MM.1S (cell line): Measurements from ENCODE around the gene RCBTB2.

Source experiments
- DNase-seq: peaks from one replicate; pipeline ENCODE4 v3.0.0-alpha.2; 2015
- H2AFZ ChIP-seq: fragments of 300-600 bp; sonication (generic); 2 replicates; pipeline ENCODE4 v1.6.0; 2016; ENCODE audit warnings: antibody characterized with exemption, low read length
- H3F3A ChIP-seq: fragments of 300-600 bp; sonication (generic); 2 replicates; pipeline ENCODE4 v1.6.1; 2016; ENCODE audit warnings: mild to moderate bottlenecking, antibody characterized with exemption, low read length, moderate library complexity, mixed read lengths; ENCODE audit not compliant: insufficient read depth
- H3K27ac ChIP-seq: fragments of 300-600 bp; sonication (generic); 2 replicates; pipeline ENCODE4 v1.5.1; 2016; ENCODE audit warnings: mild to moderate bottlenecking, low read length
- H3K27me3 ChIP-seq: fragments of 300-600 bp; sonication (generic); replicated peaks from 2 replicates; pipeline ENCODE4 v1.6.0; 2016; ENCODE audit warnings: low read length; ENCODE audit not compliant: insufficient read depth
- H3K36me3 ChIP-seq: fragments of 300-600 bp; sonication (generic); replicated peaks from 2 replicates; pipeline ENCODE4 v1.6.1; 2016; ENCODE audit warnings: mild to moderate bottlenecking, low read length, mixed read lengths; ENCODE audit not compliant: insufficient read depth
- H3K4me1 ChIP-seq: fragments of 300-600 bp; sonication (generic); 2 replicates; pipeline ENCODE4 v1.6.1; 2016; ENCODE audit warnings: low read length, mixed read lengths
- H3K4me2 ChIP-seq: fragments of 300-600 bp; sonication (generic); 2 replicates; pipeline ENCODE4 v1.6.0; 2016; ENCODE audit warnings: low read depth, low read length
- H3K4me3 ChIP-seq: fragments of 300-600 bp; sonication (generic); 2 replicates; pipeline ENCODE4 v1.5.1; 2016; ENCODE audit warnings: low read length, mixed read lengths
- H3K79me2 ChIP-seq: fragments of 300-600 bp; sonication (generic); 2 replicates; pipeline ENCODE4 v1.6.1; 2016; ENCODE audit warnings: mixed run types, low read length, mixed read lengths
- H3K9ac ChIP-seq: fragments of 300-600 bp; sonication (generic); 2 replicates; pipeline ENCODE4 v1.6.1; 2016; ENCODE audit warnings: low read length, mixed read lengths
- H3K9me2 ChIP-seq: fragments of 300-600 bp; sonication (generic); replicated peaks from 2 replicates; pipeline ENCODE4 v1.6.1; 2016; ENCODE audit warnings: mild to moderate bottlenecking, low read length, mixed read lengths; ENCODE audit not compliant: insufficient read depth
- H3K9me3 ChIP-seq: fragments of 300-600 bp; sonication (generic); replicated peaks from 2 replicates; pipeline ENCODE4 v1.6.1; 2016; ENCODE audit warnings: mild to moderate bottlenecking, low read length, mixed read lengths; ENCODE audit not compliant: insufficient read depth
- H4K20me1 ChIP-seq: fragments of 300-600 bp; sonication (generic); 2 replicates; pipeline ENCODE4 v1.6.1; 2016; ENCODE audit warnings: mild to moderate bottlenecking, low read length, moderate library complexity, mixed read lengths; ENCODE audit not compliant: insufficient read depth
- CTCF ChIP-seq: fragments of 300-600 bp; sonication (generic); IDR thresholded peaks from 2 replicates; pipeline ENCODE4 v1.5.1; 2016; ENCODE audit warnings: antibody characterized with exemption, low read length, mixed read lengths
- EZH2 ChIP-seq: fragments of 300-600 bp; sonication (generic); optimal IDR thresholded peaks from 2 replicates; pipeline ENCODE3; 2017; ENCODE audit warnings: low read depth, mild to moderate bottlenecking, antibody characterized with exemption, low read length, mixed read lengths
- EZH2phosphoT487 ChIP-seq: fragments of 300-600 bp; sonication (generic); IDR thresholded peaks from 2 replicates; pipeline ENCODE4 v1.6.1; 2018; ENCODE audit warnings: antibody characterized with exemption, low read length

Gene RCBTB2

DNA sequence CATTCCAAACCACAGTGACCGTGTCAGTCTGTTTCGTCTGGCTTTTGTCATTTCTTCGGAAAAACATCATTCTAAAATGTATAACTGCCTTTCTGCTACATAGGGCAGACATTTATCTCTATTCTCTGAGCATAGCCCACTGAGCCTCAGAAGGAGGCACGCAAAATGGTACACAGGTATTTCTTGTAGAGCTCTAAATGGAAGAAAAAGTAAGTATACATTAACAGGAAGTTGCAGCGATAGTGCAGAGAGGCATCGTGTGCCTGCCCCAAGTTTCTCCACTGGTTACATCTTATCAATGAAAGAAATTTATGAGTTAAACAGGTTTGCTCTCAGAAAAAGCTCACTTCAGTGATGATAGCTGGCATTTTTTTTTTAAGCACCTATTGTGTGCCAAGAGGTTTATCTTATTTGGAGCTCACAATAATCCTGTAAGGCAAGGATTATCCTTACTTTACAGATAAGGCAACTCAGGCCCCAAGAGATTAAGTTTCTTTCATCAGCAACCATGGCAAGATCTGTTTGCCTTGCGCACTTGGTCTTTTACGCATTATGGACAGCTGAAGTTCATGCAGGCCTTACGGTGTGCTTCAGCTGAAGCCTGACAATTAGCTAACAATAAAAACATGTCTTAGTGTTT is 1.2 kb upstream of the RCBTB2 start:
- Histone ChIP-seq H3F3A (no peaks in the 10 kb centered on the region), H3K79me2 (no peaks in the 10 kb centered on the region), H2AFZ (no peak overlapping the region), H3K9me3 (no peaks in the 10 kb centered on the region), H3K27me3 (no peaks in the 10 kb centered on the region), H3K9me2 (no peaks in the 10 kb centered on the region), H3K36me3 (no peaks in the 10 kb centered on the region), H3K4me2 (no peak overlapping the region), H3K4me3 (no peak overlapping the region), H3K27ac (no peak overlapping the region), H3K4me1 (peaks cover 6% of the 10 kb centered on the region; the same call in 1 of the 2 replicates), H3K9ac (no peak overlapping the region), H4K20me1 (no peaks in the 10 kb centered on the region)
- DNase-seq, result no peak
- TF ChIP-seq CTCF (no peak), EZH2phosphoT487 (no peak)

- Histone ChIP-seq H3K79me2 (no peaks in the 10 kb centered on the region), H3K27ac (peak overlapping the region; percentile 42; the same call in 1 of the 2 replicates), H2AFZ (peak overlapping the region; percentile 90), H3K4me2 (peak overlapping the region; percentile 83), H3K36me3 (no peaks in the 10 kb centered on the region), H3K27me3 (no peaks in the 10 kb centered on the region), H4K20me1 (no peaks in the 10 kb centered on the region), H3K4me1 (peaks cover 6% of the 10 kb centered on the region; the same call in 1 of the 2 replicates), H3K4me3 (peak overlapping the region; percentile 84), H3F3A (no peaks in the 10 kb centered on the region), H3K9me3 (no peaks in the 10 kb centered on the region), H3K9ac (peak overlapping the region; percentile 78), H3K9me2 (no peaks in the 10 kb centered on the region)
- no peak for TF ChIP-seq CTCF
- DNase-seq, result no peak
These were observed 699 bp downstream of the RCBTB2 start for GRCh38 chr13:48532256-48532505.

GRCh38 chr13:48531416-48532255 is 1.2 kb downstream of the RCBTB2 start:
- peak overlapping the region; percentile 90 for H2AFZ ChIP-seq

More at GRCh38 chr13:48531416-48532255, 1.2 kb downstream of the RCBTB2 start:
- Histone ChIP-seq H3K9me2 (no peaks in the 10 kb centered on the region), H3K79me2 (no peaks in the 10 kb centered on the region), H3K4me2 (peak overlapping the region; percentile 83), H3K27me3 (no peaks in the 10 kb centered on the region), H3F3A (no peaks in the 10 kb centered on the region), H3K9me3 (no peaks in the 10 kb centered on the region), H3K4me1 (peaks cover 6% of the 10 kb centered on the region; the same call in 1 of the 2 replicates), H3K36me3 (no peaks in the 10 kb centered on the region), H3K27ac (peak overlapping the region; percentile 42; the same call in 1 of the 2 replicates), H3K4me3 (peak overlapping the region; percentile 84), H4K20me1 (no peaks in the 10 kb centered on the region), H3K9ac (peak overlapping the region; percentile 78)
- DNase-seq, result peak; percentile 19
- TF ChIP-seq EZH2 (no peak), EZH2phosphoT487 (no peak), CTCF (no peak)
